BJ (cell line): ENCODE results near the gene EMID1. TPM values are rescaled to one million over a fixed set of nuclear protein-coding genes. Genes with fewer than 3 reads are reported as not detected.

Experiments
- CTCF ChIA-PET: fragments of 350-600 bp; formaldehyde crosslinking; extraction: SDS; loops from one replicate; lab custom pipeline; 2021; ENCODE audit warnings: antibody characterized with exemption, inconsistent platforms; lab: Yijun Ruan, JAX
- POLR2A ChIA-PET: fragments of 300-600 bp; sonication (Branson Sonifier 250); formaldehyde crosslinking; extraction: SDS; loops from one replicate; lab custom pipeline; 2021; ENCODE audit warnings: antibody characterized with exemption; lab: Charles Lee
- DNase-seq: peaks from one replicate; pipeline ENCODE4 v3.0.0-alpha.2; 2011; ENCODE audit warnings: low read depth
- H3K27me3 ChIP-seq: 2 replicates; pipeline ENCODE4 v1.6.0; 2011; ENCODE audit warnings: low read length; ENCODE audit not compliant: control insufficient read depth, insufficient read depth
- H3K36me3 ChIP-seq: 2 replicates; pipeline ENCODE4 v1.5.1; 2011; ENCODE audit warnings: low read length; ENCODE audit not compliant: control insufficient read depth, insufficient read depth
- H3K4me3 ChIP-seq: 2 replicates; pipeline ENCODE4 v1.5.1; 2011; ENCODE audit warnings: low read depth, mild to moderate bottlenecking, control low read depth, low read length
- polyA plus RNA-seq: library from polyadenylated mRNA; depleted of rRNA; stranded (reverse); fragments of >200 nt; gene quantifications from 2 replicates; pipeline ENCODE4 v1.2.3, GENCODE V29; 2011; rRNA removed
- small RNA-seq: library from RNA; depleted of rRNA; stranded (forward); fragments of <200 nt; gene quantifications from one replicate; pipeline ENCODE3, GENCODE V24; 2012; ENCODE audit warnings: low replicate concordance, low read depth; ENCODE audit not compliant: insufficient read length
- TF ChIP-seq, protein P1 (sequence below): IDR thresholded peaks from 2 replicates; pipeline ENCODE4 v1.5.1; 2011; ENCODE audit warnings: low read depth, mild to moderate bottlenecking, control low read depth, inconsistent platforms, low read length, moderate library complexity; ENCODE audit not compliant: insufficient read depth

EMID1 gene
- polyA plus RNA-seq, 1 experiment = 0.05 TPM

DNA sequence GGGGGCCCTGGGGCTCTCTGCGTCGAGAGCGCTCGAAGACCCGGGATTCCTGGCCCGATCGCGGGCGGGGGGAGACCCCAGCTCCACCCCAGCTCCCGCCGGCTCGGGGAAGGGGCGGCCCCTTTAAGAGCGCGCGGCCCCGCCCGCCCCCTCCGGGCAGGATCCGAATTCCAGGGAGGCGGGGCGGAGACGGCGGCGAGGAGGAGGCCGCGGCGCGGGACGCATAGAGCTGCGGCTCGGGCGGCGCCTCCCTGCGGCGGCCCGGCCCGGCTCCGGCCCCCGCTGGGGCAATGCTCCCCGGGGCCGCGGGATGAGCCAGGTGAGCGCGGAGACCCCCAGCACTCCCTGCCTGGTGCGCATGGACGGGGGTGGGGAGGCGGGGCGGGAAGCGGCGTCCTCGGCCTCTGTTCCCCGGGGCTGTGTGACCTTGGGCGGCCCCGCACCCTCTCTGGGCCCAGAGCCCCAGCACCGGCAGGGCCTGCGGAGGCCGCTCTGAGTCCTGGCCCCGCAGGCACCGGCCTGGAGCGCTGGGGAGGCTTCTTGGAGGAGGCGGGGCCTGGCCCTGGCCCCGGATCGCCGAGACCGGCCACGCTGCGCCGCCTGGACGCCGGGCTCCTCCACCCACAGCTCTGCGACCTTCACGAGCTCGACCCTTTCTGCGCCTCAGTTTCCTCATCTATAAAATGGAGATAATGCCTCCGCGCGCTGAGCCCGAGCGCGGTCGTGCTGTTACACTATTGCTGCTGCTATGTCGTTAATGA, 101.3 kb downstream of the EMID1 start:
- ChIA-PET CTCF (interaction anchor here (0.7 to 6.7 kb wide), 8 partner anchors 10 to 82 kb away, joined by 3 to 69 read pairs (median 3); partner anchors contain the start of gene AP1B1), POLR2A (interaction anchor here (0.6 kb wide), 1 partner anchor 61 kb away, joined by 3 read pairs; no protein-coding TSS in a partner anchor)
- DNase-seq = no peak
- TF ChIP-seq, protein P1, sequence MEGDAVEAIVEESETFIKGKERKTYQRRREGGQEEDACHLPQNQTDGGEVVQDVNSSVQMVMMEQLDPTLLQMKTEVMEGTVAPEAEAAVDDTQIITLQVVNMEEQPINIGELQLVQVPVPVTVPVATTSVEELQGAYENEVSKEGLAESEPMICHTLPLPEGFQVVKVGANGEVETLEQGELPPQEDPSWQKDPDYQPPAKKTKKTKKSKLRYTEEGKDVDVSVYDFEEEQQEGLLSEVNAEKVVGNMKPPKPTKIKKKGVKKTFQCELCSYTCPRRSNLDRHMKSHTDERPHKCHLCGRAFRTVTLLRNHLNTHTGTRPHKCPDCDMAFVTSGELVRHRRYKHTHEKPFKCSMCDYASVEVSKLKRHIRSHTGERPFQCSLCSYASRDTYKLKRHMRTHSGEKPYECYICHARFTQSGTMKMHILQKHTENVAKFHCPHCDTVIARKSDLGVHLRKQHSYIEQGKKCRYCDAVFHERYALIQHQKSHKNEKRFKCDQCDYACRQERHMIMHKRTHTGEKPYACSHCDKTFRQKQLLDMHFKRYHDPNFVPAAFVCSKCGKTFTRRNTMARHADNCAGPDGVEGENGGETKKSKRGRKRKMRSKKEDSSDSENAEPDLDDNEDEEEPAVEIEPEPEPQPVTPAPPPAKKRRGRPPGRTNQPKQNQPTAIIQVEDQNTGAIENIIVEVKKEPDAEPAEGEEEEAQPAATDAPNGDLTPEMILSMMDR = no peak
- Histone ChIP-seq H3K36me3 (peaks cover 2% of the 10 kb centered on the region), H3K27me3 (no peaks in the 10 kb centered on the region), H3K4me3 (peak overlapping the region; percentile 80)

DNA sequence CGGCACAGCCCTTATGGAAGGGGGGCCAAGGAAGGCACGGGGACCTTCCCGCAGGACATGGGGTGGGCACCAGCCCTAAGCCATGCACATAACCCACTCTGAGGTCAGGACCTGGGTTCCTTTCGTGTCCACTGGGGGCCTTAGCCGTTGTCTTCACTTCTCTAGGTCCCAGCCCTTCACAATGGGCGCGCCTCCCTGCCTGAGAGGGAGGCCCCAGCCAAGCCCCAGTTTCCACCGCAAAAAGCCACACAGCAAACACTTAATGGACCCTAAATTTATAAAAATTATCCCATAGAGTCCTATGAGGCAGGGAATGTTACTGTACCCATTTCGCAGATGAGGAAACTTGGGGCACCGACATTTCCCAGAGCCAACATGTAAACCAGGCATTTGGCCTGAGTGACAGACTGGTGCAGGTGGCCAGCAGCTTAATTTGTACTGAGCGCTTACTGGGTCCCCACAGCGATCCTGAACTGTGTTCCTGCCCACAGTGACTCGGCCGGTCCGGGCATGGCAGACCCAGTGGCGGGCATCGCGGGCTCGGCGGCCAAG, 102.0 kb downstream of the EMID1 start:
- Histone ChIP-seq H3K36me3 (peaks cover 4% of the 10 kb centered on the region), H3K27me3 (no peaks in the 10 kb centered on the region), H3K4me3 (peak overlapping the region; percentile 80)
- ChIA-PET CTCF (interaction anchor here (0.7 to 6.7 kb wide), 5 partner anchors 24 to 81 kb away, joined by 3 to 69 read pairs (median 3); partner anchors contain the start of gene AP1B1), POLR2A (no interaction called here)
- DNase-seq = no peak
- TF ChIP-seq, protein P1 = no peak

DNA sequence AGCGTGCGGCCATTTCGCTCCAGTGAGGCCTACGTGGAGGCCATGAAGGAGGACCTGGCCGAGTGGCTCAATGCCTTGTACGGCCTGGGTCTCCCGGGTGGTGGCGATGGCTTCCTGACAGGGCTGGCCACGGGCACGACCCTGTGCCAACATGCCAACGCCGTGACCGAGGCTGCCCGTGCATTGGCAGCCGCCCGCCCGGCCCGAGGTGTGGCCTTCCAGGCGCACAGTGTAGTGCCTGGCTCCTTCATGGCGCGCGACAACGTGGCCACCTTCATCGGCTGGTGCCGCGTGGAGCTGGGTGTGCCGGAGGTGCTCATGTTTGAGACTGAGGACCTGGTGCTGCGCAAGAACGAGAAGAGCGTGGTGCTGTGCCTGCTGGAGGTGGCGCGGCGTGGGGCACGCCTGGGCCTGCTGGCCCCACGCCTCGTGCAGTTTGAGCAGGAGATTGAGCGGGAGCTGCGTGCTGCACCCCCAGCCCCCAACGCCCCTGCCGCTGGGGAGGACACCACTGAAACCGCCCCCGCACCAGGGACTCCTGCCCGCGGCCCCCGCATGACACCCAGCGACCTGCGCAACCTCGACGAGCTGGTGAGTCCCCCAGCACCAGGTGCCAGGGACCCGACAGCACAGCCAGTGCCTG, 102.6 kb downstream of the EMID1 start:
- Histone ChIP-seq H3K4me3 (no peak overlapping the region), H3K36me3 (peaks cover 4% of the 10 kb centered on the region), H3K27me3 (no peaks in the 10 kb centered on the region)
- DNase-seq = no peak
- CTCF ChIA-PET = interaction anchor here (6.7 kb wide), 1 partner anchor 50 kb away, joined by 69 read pairs; no protein-coding TSS in a partner anchor
- TF ChIP-seq, protein P1 = no peak
- POLR2A ChIA-PET = interaction anchor here (0.6 kb wide), 1 partner anchor 343 kb away, joined by 3 read pairs; no protein-coding TSS in a partner anchor

- H3K27me3 ChIP-seq = peaks cover 3% of the 10 kb centered on the region
- peaks cover 4% of the 10 kb centered on the region for H3K36me3 ChIP-seq
- H3K4me3 ChIP-seq = peak overlapping the region; percentile 11; the same call in 1 of the 2 replicates
- DNase-seq = no peak
- ChIA-PET CTCF (interaction anchor here (6.7 kb wide), 1 partner anchor 49 kb away, joined by 69 read pairs; no protein-coding TSS in a partner anchor), POLR2A (interaction anchor here (0.6 kb wide), 1 partner anchor 342 kb away, joined by 3 read pairs; no protein-coding TSS in a partner anchor)
- TF ChIP-seq, protein P1 = no peak
Observed at GRCh38 chr22:29308791-29309262, 103.1 kb downstream of the EMID1 start.

Small RNAs within 50 kb of the gene (small RNA-seq; reads per million reads assigned to genes)
- not detected for gene RNU6-1219P

Other genes starting within 250 kb of the EMID1 start
- not detected in 2 replicates for gene C22orf31, start 144.1 kb upstream of the EMID1 start, polyA plus RNA-seq
- gene KREMEN1, start 132.9 kb upstream of the EMID1 start, polyA plus RNA-seq = 1.6 and 2.1 TPM in 2 replicates
- gene RHBDD3, start 62.1 kb downstream of the EMID1 start, polyA plus RNA-seq = 9.1 and 15.6 TPM in 2 replicates
- 134 and 206 TPM in 2 replicates for gene EWSR1, start 62.4 kb downstream of the EMID1 start, polyA plus RNA-seq
- gene GAS2L1, start 100.8 kb downstream of the EMID1 start, polyA plus RNA-seq = 12.4 and 17.0 TPM in 2 replicates
- gene RASL10A, start 109.8 kb downstream of the EMID1 start, polyA plus RNA-seq = 0.16 TPM in 1 of 2 replicates, not detected in the other
- gene AP1B1, start 182.7 kb downstream of the EMID1 start, polyA plus RNA-seq = 40.1 and 75.0 TPM in 2 replicates
- not detected in 2 replicates for gene RFPL1, start 232.7 kb downstream of the EMID1 start, polyA plus RNA-seq